Choroid plexus epithelial cell (primary cell): ENCODE data around the gene TTC9C.

Experiments
- DNase-seq: peaks from one replicate; pipeline ENCODE4 v3.0.0-alpha.2; 2010; ENCODE audit warnings: low read depth
- H3K4me3 ChIP-seq: 2 replicates; pipeline ENCODE4 v1.5.1; 2011; ENCODE audit warnings: low read depth, mild to moderate bottlenecking, control low read depth, low read length, moderate library complexity
- CTCF ChIP-seq: conservative IDR thresholded peaks from 2 replicates; pipeline ENCODE4 v1.5.1; 2011; ENCODE audit warnings: low read depth, mild to moderate bottlenecking, control low read depth, inconsistent platforms, low read length, moderate library complexity

Gene TTC9C, protein sequence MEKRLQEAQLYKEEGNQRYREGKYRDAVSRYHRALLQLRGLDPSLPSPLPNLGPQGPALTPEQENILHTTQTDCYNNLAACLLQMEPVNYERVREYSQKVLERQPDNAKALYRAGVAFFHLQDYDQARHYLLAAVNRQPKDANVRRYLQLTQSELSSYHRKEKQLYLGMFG

DNA sequence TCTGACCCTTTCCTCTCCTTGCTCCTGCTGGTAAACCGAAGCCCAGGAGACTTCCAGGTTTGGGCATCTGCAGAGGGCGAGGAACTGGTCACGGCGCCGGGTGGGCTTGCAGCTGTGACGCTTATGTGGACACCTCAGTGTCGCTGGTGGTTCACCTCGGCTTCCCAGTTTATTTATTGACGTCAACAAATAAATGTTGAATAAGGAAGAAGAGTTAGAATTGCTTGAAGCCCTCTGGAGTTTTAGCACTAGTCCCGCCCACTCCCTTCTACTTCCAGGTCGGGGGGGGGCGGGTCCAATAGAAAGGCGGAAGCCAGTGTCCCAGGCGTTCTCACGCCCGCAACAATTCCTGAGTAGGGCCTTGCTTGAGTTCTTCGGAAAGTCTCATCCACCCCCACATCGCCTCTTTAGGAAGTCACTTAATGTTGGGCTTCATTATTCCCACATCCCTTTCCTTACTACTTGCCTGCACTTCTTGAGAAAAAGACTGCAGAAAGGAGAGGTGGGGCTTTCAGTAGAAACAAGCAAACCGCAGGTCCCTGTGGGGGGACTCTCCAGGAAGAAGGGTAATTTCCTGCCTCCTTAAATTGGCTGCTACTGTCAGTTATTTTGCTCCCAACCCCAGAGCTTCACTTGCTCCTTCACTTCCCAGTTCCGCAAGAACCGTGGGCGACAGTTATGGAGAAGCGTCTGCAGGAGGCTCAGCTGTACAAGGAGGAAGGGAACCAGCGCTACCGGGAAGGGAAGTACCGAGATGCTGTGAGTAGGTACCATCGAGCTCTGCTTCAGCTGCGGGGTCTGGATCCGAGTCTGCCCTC lies at the start of gene TTC9C:
Gene TTC9C, plus strand, starts transcription at position 316 of the 818 bp plus-strand sequence. Its CDS starts 363 bp downstream, at position 679.
- TF ChIP-seq CTCF, result no peak
- DNase-seq, result peak; percentile 90
- H3K4me3 ChIP-seq, result peak within 1 kb of the TSS; percentile 80

DNA sequence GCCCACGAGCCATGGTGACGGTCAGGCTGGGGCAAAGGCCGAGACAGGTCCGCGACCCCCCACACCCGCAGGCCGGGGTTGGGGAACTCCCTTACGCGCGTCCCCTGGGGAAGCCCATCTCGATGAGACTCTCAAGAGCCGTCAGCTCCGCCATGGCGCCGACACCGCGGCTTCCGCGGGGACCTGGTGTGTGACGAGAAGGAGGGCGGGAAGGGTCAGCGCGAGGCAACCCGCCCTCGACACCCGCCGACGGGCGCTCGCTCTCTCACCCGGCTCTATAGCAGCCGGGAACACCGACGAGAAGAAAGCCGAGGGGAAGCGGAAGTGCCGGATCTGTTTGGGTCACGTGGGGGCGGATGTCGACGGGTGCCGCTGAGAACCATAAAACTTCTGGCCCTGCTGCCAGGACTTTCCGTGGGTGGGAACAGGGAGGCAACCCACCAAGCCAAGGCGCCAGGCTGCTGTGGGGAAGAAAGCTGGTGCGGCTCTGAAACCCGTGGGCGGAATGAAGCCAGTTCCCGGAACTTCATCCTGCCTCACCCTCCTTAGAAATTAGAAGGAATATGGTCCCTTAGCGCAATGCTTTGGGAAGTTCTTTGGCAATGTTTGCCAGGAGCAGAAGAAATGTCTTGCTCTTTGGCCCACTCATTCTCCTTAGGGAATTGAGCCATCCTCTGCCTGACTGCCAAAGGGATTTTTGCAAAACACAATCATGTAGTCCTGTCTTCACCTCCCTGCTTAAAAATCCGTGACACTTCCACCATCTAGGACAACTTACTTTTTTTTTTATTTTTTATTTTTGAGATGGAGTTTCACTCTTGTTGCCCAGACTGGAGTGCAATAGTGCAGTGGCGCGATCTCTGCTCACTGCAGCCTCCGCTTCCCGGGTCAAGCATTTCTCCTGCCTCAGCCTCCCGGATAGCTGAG lies 49.3 kb upstream of the TTC9C start, which contains the start of gene UBXN1:
Gene UBXN1, minus strand, starts transcription at position 304 of the 927 bp plus-strand sequence. Its CDS starts 150 bp downstream, at position 154.
- H3K4me3 ChIP-seq, result peak within 1 kb of the TSS; percentile 96
- TF ChIP-seq CTCF, result no peak
- DNase-seq, result peak; percentile 91

- peak; percentile 70 for TF ChIP-seq CTCF
- peak; percentile 90 for DNase-seq
Observed at GRCh38 chr11:62680825-62681240, 47.5 kb upstream of the TTC9C start.

DNA sequence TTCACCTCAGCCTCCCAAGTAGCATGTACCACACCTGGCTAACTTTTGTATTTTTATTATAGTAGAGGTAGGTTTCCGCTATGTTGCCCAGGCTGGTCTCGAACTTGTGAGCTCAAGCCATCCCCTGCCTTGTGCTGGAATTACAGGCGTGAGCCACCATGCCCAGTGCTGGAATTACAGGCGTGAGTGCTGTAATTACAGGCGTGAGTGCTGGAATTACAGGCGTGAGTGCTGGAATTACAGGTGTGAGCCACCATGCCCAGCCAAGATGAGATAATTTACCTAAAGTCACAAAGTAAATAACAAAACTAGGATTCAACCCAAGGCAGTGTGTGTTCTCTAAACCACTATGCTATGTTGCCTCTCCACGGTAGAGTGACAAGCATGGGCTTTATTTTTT lies 45.8 kb upstream of the TTC9C start:
- TF ChIP-seq CTCF, result no peak
- no peak for DNase-seq

More at GRCh38 chr11:62680825-62681240, 47.5 kb upstream of the TTC9C start:
- no peak overlapping the region for H3K4me3 ChIP-seq

DNA sequence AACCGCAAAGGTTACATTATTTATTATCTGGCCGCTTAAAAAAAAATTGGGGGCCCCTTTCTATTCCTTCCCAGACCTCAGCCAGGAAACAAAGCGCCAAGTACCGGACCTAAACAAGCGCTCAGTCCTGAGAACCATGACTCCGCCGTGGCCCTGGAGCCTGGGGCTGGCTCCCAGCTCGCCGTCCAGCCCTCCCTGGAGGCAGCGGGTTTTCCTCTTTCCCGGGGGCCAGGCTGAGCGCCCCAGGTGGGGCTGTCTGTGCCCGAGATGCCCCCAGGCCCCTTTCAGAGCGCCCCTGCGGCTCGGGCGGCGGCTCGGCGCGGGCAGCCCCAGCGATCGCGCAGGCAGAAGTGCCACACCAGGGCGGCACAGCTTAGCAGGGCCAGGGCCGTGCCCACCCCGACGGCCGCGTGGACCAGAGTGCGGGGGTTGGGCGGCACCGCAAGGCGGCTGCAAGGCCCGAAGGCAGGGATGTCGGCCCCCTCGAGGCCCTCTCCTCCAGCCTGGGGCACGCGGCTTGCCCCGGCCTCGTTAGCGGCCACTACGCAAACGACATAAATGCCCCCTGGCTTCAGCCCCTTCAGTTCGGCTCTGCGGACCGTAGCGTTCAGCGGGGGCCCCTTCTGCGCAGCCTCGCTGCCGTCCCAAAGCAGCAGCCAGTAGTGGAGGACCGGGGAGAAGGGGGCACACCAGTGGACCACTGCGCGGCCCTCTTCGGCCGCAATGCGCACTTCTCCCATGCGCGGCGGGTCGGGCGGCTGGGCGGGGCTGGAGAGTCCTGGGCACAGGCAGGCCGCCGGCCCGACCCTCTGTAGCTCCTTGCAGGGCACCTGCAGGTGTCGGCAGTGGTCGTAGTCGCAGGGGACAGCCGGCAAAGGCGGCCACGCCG lies 40.5 kb upstream of the TTC9C start:
- peak overlapping the region; percentile 35 for H3K4me3 ChIP-seq
- DNase-seq, result no peak
- no peak for TF ChIP-seq CTCF

More for the DNA sequence above, 45.8 kb upstream of the TTC9C start:
- H3K4me3 ChIP-seq, result no peak overlapping the region

GRCh38 chr11:62688491-62688890 lies 39.8 kb upstream of the TTC9C start:
- TF ChIP-seq CTCF, result no peak
- peak overlapping the region; percentile 35 for H3K4me3 ChIP-seq
- DNase-seq, result no peak
